HCT116 (cell line): ENCODE data around the gene TMEM271. TPM values are rescaled to one million over a fixed set of nuclear protein-coding genes. Genes with fewer than 3 reads are reported as not detected.

ENCODE experiments used
- ATAC-seq: fragments of 200-7000 bp; cut with Tn5 transposase; 2 replicates; pipeline ENCODE4 v1.9.1; 2020; ENCODE audit warnings: mild to moderate bottlenecking, moderate library complexity
- BruUV-seq: library from RNA; stranded (reverse); fragments of 400-500 nt; replicated peaks from 2 replicates; lab custom pipeline; 2021; lab: Mats Ljungman, UMichigan
- CTCF ChIA-PET: fragments of 300-600 bp; sonication (Branson Sonifier 250); formaldehyde crosslinking; loops from one replicate; lab custom pipeline; 2021; ENCODE audit warnings: antibody characterized with exemption; lab: Charles Lee
- POLR2A ChIA-PET: fragments of 300-600, 350-600 bp; sonication (Branson Sonifier 250); formaldehyde crosslinking; loops from one replicate; lab custom pipeline; 2021; ENCODE audit warnings: antibody characterized with exemption; lab: Charles Lee
- RAD21 ChIA-PET, 2 experiments: fragments of 300-600 bp; sonication (Branson Sonifier 250); formaldehyde crosslinking; loops; one replicate each; lab custom pipeline; 2023; ENCODE audit warnings: low total read pairs in 2 of 2; ENCODE audit not compliant: uncharacterized antibody in 2 of 2, unreplicated experiment in 2 of 2, low non-redundant PET in 1 of 2; lab: Charles Lee
- DNase-seq: peaks from one replicate; pipeline ENCODE4 v3.0.0-alpha.2; 2010; ENCODE audit warnings: low read depth, low spot score
- H2AFZ ChIP-seq: fragments of 200-600 bp; shearing (Covaris generic), sonication (generic); 2 replicates; pipeline ENCODE4 v1.6.1; 2017; ENCODE audit warnings: low read depth, mixed run types, mixed read lengths, antibody characterized with exemption, low read length; ENCODE audit not compliant: poor library complexity, severe bottlenecking
- H3K27ac ChIP-seq: 2 replicates; pipeline ENCODE4 v1.5.1; 2012; ENCODE audit warnings: low read depth, low read length
- H3K27me3 ChIP-seq: fragments of 200-600 bp; sonication (generic); 2 replicates; pipeline ENCODE4 v1.6.1; 2016; ENCODE audit warnings: mixed run types, low read length, mixed read lengths; ENCODE audit not compliant: insufficient read depth
- H3K36me3 ChIP-seq, 2 experiments: fragments of 200-500 bp in 1 of 2; fragments of 200-600 bp in 1 of 2; sonication (Bioruptor generic) in 1 of 2; sonication (generic) in 1 of 2; 2 replicates each; pipeline versions ENCODE4 v1.5.1 to v1.6.1; 2014 to 2016; ENCODE audit warnings: low read length in 2 of 2, inconsistent platforms in 1 of 2, mixed read lengths in 1 of 2, mixed run types in 1 of 2; ENCODE audit not compliant: insufficient read depth in 2 of 2, control insufficient read depth in 1 of 2
- H3K4me1 ChIP-seq, 2 experiments: fragments of 200-600 bp in 1 of 2; sonication (generic) in 1 of 2; 2 replicates each; pipeline versions ENCODE4 v1.5.1 to v1.6.1; 2012 to 2017; ENCODE audit warnings: low read length in 2 of 2, inconsistent platforms in 1 of 2, mild to moderate bottlenecking in 1 of 2, mixed read lengths in 1 of 2, mixed run types in 1 of 2, moderate library complexity in 1 of 2; ENCODE audit not compliant: insufficient read depth in 2 of 2, control insufficient read depth in 1 of 2
- H3K4me2 ChIP-seq: fragments of 200-600 bp; sonication (generic); 2 replicates; pipeline ENCODE4 v1.6.1; 2017; ENCODE audit warnings: mixed run types, low read length, mixed read lengths
- H3K4me3 ChIP-seq, 2 experiments: fragments of 200-600 bp in 1 of 2; sonication (generic) in 1 of 2; replicated peaks in 1 of 2; 2 replicates each; pipeline ENCODE4 v1.5.1; 2011 to 2016; ENCODE audit warnings: low read length in 2 of 2, control low read depth in 1 of 2, low read depth in 1 of 2, mild to moderate bottlenecking in 1 of 2, mixed read lengths in 1 of 2, mixed run types in 1 of 2
- H3K79me2 ChIP-seq: fragments of 200-600 bp; sonication (generic); 2 replicates; pipeline ENCODE4 v1.6.1; 2017; ENCODE audit warnings: mild to moderate bottlenecking, mixed run types, low read length, moderate library complexity, mixed read lengths; ENCODE audit not compliant: insufficient read depth
- H3K9ac ChIP-seq: fragments of 200-600 bp; sonication (generic); 2 replicates; pipeline ENCODE4 v1.6.1; 2016; ENCODE audit warnings: low read length, mixed read lengths
- H3K9me2 ChIP-seq: fragments of 200-600 bp; sonication (generic), shearing (Covaris generic); 2 replicates; pipeline ENCODE4 v1.6.1; 2017; ENCODE audit warnings: mixed run types, mild to moderate bottlenecking, moderate library complexity; ENCODE audit not compliant: insufficient read depth
- H3K9me3 ChIP-seq, 2 experiments: fragments of 200-500 bp in 1 of 2; fragments of 200-600 bp in 1 of 2; sonication (Bioruptor generic) in 1 of 2; sonication (generic) in 1 of 2; 2 replicates each; pipeline ENCODE4 v1.6.1; 2014 to 2017; ENCODE audit warnings: low read length in 2 of 2, mixed read lengths in 2 of 2, inconsistent platforms in 1 of 2, low read depth in 1 of 2, mild to moderate bottlenecking in 1 of 2, mixed run types in 1 of 2, moderate library complexity in 1 of 2; ENCODE audit not compliant: control insufficient read depth in 1 of 2, insufficient read depth in 1 of 2
- H4K20me1 ChIP-seq: fragments of 200-600 bp; sonication (generic), shearing (Covaris generic); 2 replicates; pipeline ENCODE4 v1.6.1; 2017; ENCODE audit warnings: mixed run types, mild to moderate bottlenecking, moderate library complexity; ENCODE audit not compliant: insufficient read depth
- EGR1 ChIP-seq: IDR thresholded peaks from 2 replicates; pipeline ENCODE4 v1.6.1; 2012; ENCODE audit warnings: low read depth
- ELF1 ChIP-seq: IDR thresholded peaks from 2 replicates; pipeline ENCODE4 v1.6.1; 2012; ENCODE audit warnings: low read depth, borderline replicate concordance
- EZH2 ChIP-seq: fragments of 200-600 bp; sonication (generic); IDR thresholded peaks from 2 replicates; pipeline ENCODE4 v1.6.1; 2017; ENCODE audit warnings: antibody characterized with exemption, mixed run types
- POLR2A ChIP-seq: IDR thresholded peaks from 2 replicates; pipeline ENCODE4 v1.7.0; 2011; ENCODE audit warnings: borderline replicate concordance; ENCODE audit not compliant: insufficient read depth, insufficient read length; ENCODE audit errors: extremely low read depth
- POLR2AphosphoS5 ChIP-seq: IDR thresholded peaks from 2 replicates; pipeline ENCODE4 v1.6.1; 2011; ENCODE audit warnings: mild to moderate bottlenecking, low read depth, low read length, moderate library complexity
- SIN3A ChIP-seq: IDR thresholded peaks from 2 replicates; pipeline ENCODE4 v1.6.1; 2012; ENCODE audit warnings: low read depth
- SP1 ChIP-seq: IDR thresholded peaks from 2 replicates; pipeline ENCODE4 v1.6.1; 2012; ENCODE audit warnings: low read depth
- SRF ChIP-seq: IDR thresholded peaks from 2 replicates; pipeline ENCODE4 v1.6.1; 2012; ENCODE audit warnings: low read depth
- TCF7L2 ChIP-seq: IDR thresholded peaks from 2 replicates; pipeline ENCODE4 v1.7.0; 2011; ENCODE audit warnings: borderline replicate concordance, inconsistent platforms; ENCODE audit not compliant: insufficient read depth, insufficient read length; ENCODE audit errors: extremely low read depth
- YY1 ChIP-seq: IDR thresholded peaks from 2 replicates; pipeline ENCODE4 v1.6.1; 2011; ENCODE audit warnings: low read length, low read depth, moderate library complexity, mild to moderate bottlenecking; ENCODE audit not compliant: insufficient replicate concordance; ENCODE audit errors: extremely low read depth
- ZFX ChIP-seq: fragments of 450-650 bp; IDR thresholded peaks from 2 replicates; pipeline ENCODE4 v1.6.1; 2017
- ZNF274 ChIP-seq: fragments of 200-500 bp; sonication (Bioruptor generic); IDR thresholded peaks from 2 replicates; pipeline ENCODE4 v1.6.1; 2014; ENCODE audit warnings: mild to moderate bottlenecking, low read depth, low read length, inconsistent platforms
- intact Hi-C: fragments of 100-400 bp; cut with micrococcal nuclease; formaldehyde crosslinking; loops from 2 replicates; pipeline ENCODE4 v1.10.0; 2022
- total RNA-seq: library from RNA; stranded (reverse); gene quantifications from one replicate; pipeline ENCODE4 v1.2.1, GENCODE V29; 2021; ENCODE audit not compliant: unreplicated experiment
- TF ChIP-seq, protein P1 (sequence below): IDR thresholded peaks from 2 replicates; pipeline ENCODE4 v1.6.1; 2012
- TF ChIP-seq, protein P2 (sequence below): IDR thresholded peaks from 2 replicates; pipeline ENCODE4 v1.6.1; 2011; ENCODE audit warnings: mild to moderate bottlenecking, low read length, moderate library complexity; ENCODE audit not compliant: insufficient replicate concordance; ENCODE audit errors: extremely low read depth

TMEM271 gene
- total RNA-seq, 1 experiment from 2014 or later, result not detected

DNA sequence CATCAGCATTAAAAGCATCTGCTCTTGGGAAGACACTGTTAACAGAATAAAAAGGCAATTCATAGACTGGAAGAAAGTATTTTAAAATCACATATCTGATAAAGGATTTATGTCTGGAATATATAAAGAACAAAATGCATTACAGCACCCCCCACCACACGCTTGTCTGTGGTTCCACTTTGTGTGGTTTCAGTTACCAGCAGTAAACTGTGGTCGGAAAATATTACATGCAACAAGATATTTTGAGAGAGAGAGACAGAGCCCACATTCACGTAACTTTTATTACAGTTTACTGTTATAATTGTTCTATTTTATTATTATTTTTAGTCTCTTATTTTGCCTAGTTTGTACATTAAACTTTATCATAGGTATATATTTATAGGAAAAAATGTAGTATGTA is 28.0 kb upstream of the TMEM271 start:
- no TSS peak for BruUV-seq
- Histone ChIP-seq H3K9me2 (no peaks in the 10 kb centered on the region), H4K20me1 (no peaks in the 10 kb centered on the region), H2AFZ (no peak overlapping the region), H3K9me3 (no peaks in the 10 kb centered on the region), H3K27me3 (no peaks in the 10 kb centered on the region), H3K9ac (no peak overlapping the region), H3K4me2 (no peak overlapping the region), H3K4me1 (peaks cover 3 to 4% of the 10 kb centered on the region in 2 experiments; a peak in 2 of 4 replicates), H3K36me3 (no peaks in the 10 kb centered on the region)
- intact Hi-C loops, result loop anchor here (10.0 kb wide), 1 partner anchor 381 kb away; the partner anchor contains the start of gene IDUA
- POLR2A ChIA-PET, result no interaction called here
- no peak for ATAC-seq
- RAD21 ChIA-PET, result no interaction called here
- CTCF ChIA-PET, result no interaction called here
- TF ChIP-seq SIN3A (no peak), EZH2 (no peak), ZNF274 (no peak), EGR1 (no peak), YY1 (no peak), POLR2AphosphoS5 (no peak), TCF7L2 (no peak), SRF (no peak), ZFX (no peak), ELF1 (no peak), POLR2A (no peak), SP1 (no peak)
- TF ChIP-seq, protein P1, sequence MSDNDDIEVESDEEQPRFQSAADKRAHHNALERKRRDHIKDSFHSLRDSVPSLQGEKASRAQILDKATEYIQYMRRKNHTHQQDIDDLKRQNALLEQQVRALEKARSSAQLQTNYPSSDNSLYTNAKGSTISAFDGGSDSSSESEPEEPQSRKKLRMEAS, result no peak
- TF ChIP-seq, protein P2, sequence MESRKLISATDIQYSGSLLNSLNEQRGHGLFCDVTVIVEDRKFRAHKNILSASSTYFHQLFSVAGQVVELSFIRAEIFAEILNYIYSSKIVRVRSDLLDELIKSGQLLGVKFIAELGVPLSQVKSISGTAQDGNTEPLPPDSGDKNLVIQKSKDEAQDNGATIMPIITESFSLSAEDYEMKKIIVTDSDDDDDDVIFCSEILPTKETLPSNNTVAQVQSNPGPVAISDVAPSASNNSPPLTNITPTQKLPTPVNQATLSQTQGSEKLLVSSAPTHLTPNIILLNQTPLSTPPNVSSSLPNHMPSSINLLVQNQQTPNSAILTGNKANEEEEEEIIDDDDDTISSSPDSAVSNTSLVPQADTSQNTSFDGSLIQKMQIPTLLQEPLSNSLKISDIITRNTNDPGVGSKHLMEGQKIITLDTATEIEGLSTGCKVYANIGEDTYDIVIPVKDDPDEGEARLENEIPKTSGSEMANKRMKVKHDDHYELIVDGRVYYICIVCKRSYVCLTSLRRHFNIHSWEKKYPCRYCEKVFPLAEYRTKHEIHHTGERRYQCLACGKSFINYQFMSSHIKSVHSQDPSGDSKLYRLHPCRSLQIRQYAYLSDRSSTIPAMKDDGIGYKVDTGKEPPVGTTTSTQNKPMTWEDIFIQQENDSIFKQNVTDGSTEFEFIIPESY, result no peak
- TF ChIP-seq, all 23 proteins: peak for 0
- H3K79me2 ChIP-seq, result no peaks in the 10 kb centered on the region
- H3K27ac ChIP-seq, result no peak overlapping the region
- DNase-seq, result no peak
- no peak overlapping the region for H3K4me3 ChIP-seq
